WERI-Rb-1 (cell line): Measurements from ENCODE around the gene ASCL5.

Experiments
- DNase-seq: peaks from one replicate; pipeline ENCODE4 v3.0.0-alpha.2; 2020
- H3K27ac ChIP-seq: fragments of 250-450 bp; sonication (Bioruptor Pico); 2 replicates; pipeline ENCODE4 v1.5.1; 2020; ENCODE audit warnings: mild to moderate bottlenecking, moderate library complexity
- H3K27me3 ChIP-seq: fragments of 250-450 bp; sonication (Bioruptor Pico); 2 replicates; pipeline ENCODE4 v1.5.1; 2021; ENCODE audit warnings: mild to moderate bottlenecking, low read depth, moderate library complexity; ENCODE audit not compliant: insufficient read depth, severe bottlenecking
- H3K36me3 ChIP-seq: fragments of 250-450 bp; sonication (Bioruptor Pico); 2 replicates; pipeline ENCODE4 v1.5.1; 2020; ENCODE audit warnings: mild to moderate bottlenecking, moderate library complexity
- H3K4me3 ChIP-seq: 2 replicates; pipeline ENCODE4 v1.5.1; 2011; ENCODE audit warnings: low read depth, mild to moderate bottlenecking, control low read depth, low read length
- H3K9me3 ChIP-seq: fragments of 250-450 bp; sonication (Bioruptor Pico); 2 replicates; pipeline ENCODE4 v1.5.1; 2021; ENCODE audit warnings: mild to moderate bottlenecking, moderate library complexity; ENCODE audit not compliant: severe bottlenecking
- CTCF ChIP-seq: IDR thresholded peaks from 2 replicates; pipeline ENCODE4 v1.5.1; 2011; ENCODE audit warnings: low read depth, mild to moderate bottlenecking, control low read depth, inconsistent platforms, low read length

Gene ASCL5

DNA sequence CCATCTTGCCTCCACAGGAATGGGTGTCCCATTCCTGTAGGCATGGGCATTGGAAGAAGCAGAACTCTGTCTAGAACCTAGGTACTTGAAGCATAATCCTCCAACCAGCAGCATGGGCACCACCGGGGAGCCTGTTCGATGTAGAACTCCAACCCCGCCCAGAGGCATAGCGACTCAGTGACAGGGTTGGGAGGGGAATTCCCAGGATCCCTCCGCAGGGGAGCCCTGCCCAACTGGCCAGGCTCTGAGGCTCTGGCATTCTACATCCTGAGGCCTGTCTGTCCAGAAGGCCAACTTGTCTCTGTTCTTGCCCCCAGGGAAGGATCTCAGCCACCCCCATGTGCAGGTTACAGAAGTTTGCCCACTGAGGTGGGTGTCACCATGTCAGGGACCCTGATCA, 53.0 kb downstream of the ASCL5 start:
- no peak overlapping the region for H3K4me3 ChIP-seq
- H3K9me3 ChIP-seq, result no peaks in the 10 kb centered on the region
- H3K36me3 ChIP-seq, result no peaks in the 10 kb centered on the region
- TF ChIP-seq CTCF, result no peak
- DNase-seq, result no peak
- no peaks in the 10 kb centered on the region for H3K27me3 ChIP-seq
- no peak overlapping the region for H3K27ac ChIP-seq

DNA sequence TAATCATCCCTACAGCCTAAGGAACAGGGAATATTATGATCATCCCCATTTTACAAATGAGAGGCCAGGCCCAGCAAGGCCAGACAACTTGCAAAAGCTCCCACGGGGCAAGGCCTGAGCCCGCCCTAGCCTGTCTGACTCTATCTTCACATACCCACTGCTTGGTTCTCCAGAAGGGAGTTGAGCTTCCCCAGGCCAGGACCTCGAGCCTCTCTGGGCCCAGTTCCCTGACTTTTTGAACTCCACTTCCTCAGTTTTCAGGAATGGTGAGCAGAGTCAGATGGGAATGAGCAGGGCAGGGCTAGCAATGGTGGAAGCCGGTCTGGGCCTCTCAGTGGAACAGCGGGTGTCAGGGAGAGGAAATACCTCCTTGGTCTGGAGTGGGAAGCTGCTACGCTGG, 54.1 kb downstream of the ASCL5 start:
- TF ChIP-seq CTCF, result no peak
- Histone ChIP-seq H3K36me3 (no peaks in the 10 kb centered on the region), H3K9me3 (no peaks in the 10 kb centered on the region), H3K27ac (no peak overlapping the region), H3K27me3 (no peaks in the 10 kb centered on the region), H3K4me3 (no peak overlapping the region)
- no peak for DNase-seq

DNA sequence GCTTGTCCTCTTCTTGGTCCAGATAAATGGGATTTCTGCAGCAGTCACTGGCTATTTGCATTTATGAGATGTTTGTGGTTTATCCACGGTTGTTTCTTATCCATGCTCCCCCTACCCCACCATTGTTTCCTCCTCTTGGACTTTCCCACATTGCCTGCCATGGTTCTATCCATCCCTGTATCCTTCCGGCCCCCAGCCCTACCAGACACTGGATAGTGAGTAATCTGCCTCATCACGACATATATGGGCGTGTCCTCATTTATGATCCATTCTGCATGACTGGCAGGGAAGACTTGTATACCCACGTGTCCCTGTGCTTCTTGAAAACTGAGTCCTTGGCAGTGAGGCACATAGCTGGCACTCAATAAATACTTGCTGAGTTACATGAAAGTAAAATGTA, 54.8 kb downstream of the ASCL5 start:
- TF ChIP-seq CTCF, result no peak
- Histone ChIP-seq H3K4me3 (no peak overlapping the region), H3K9me3 (no peaks in the 10 kb centered on the region), H3K36me3 (no peaks in the 10 kb centered on the region), H3K27me3 (no peaks in the 10 kb centered on the region), H3K27ac (no peak overlapping the region)
- no peak for DNase-seq

GRCh38 chr1:201069636-201070035, 57.3 kb downstream of the ASCL5 start:
- Histone ChIP-seq H3K4me3 (no peak overlapping the region), H3K27me3 (no peaks in the 10 kb centered on the region), H3K27ac (no peak overlapping the region), H3K9me3 (no peaks in the 10 kb centered on the region), H3K36me3 (no peaks in the 10 kb centered on the region)
- DNase-seq, result peak; percentile 72
- peak; percentile 24; the same call in 1 of the 2 replicates for TF ChIP-seq CTCF

GRCh38 chr1:201068976-201069375, 58.0 kb downstream of the ASCL5 start:
- H3K9me3 ChIP-seq, result no peaks in the 10 kb centered on the region
- no peak for TF ChIP-seq CTCF

DNA sequence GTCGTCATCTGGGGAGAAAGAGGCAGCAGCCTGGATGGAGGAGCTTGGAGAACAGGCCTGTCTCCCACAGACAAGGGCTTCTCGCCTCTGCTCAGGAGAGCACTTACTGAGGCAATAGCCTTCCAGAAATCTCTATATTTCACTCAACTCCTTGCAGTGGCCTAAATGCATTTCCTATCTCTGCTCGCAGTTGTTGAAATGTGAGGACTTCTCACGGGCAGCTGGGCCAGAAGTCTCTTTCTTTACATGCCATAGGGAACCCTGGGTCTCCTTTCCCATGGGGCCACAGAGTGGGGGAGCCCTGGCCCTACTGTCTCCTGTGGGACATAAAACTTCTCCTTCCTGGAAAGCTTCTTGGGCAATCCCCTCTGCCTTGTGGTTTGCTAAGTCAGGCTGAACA, 60.0 kb downstream of the ASCL5 start:
- no peak for TF ChIP-seq CTCF
- Histone ChIP-seq H3K9me3 (no peaks in the 10 kb centered on the region), H3K4me3 (no peak overlapping the region), H3K27ac (no peak overlapping the region), H3K36me3 (no peaks in the 10 kb centered on the region), H3K27me3 (no peaks in the 10 kb centered on the region)
- no peak for DNase-seq

More at GRCh38 chr1:201068976-201069375, 58.0 kb downstream of the ASCL5 start:
- DNase-seq, result no peak
- no peaks in the 10 kb centered on the region for H3K27me3 ChIP-seq
- no peak overlapping the region for H3K4me3 ChIP-seq
- H3K27ac ChIP-seq, result no peak overlapping the region
- no peaks in the 10 kb centered on the region for H3K36me3 ChIP-seq
